ENCODE data around the gene S100A10.

DNA sequence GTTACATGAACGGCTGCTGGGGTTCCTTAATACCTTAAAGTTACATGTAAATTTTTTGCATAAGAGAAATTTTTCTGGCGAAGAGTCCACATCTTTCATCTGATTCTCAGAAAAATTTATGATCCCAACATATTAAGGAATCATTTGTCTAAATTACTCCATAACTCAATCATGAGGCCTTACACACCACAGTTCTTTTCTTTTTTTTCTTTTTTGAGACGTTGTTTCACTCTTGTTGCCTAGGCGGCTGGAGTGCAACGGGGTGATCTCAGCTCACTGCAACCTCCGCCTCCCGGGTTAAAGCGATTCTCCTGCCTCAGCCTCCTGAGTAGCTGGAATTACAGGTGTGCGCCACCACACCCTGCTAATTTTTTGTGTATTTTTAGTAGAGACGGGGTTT is 45.2 kb upstream of the S100A10 start:
- TF ChIP-seq GATA3 (IDR thresholded peaks at IDR 0.05; ENCODE audit: low read depth, low read length) (no peak), GATA2 (IDR thresholded peaks at IDR 0.05; ENCODE audit: low read depth, low read length) (no peak)
